ENCODE measurements around the gene FPR3.

- TF ChIP-seq CTCF (IDR thresholded peaks at IDR 0.05), result no peak
- no peak for TF ChIP-seq POLR2A (IDR thresholded peaks at IDR 0.05)
Measured at GRCh38 chr19:51765086-51765485, 29.9 kb upstream of the FPR3 start.

Measured in right lobe of liver (tissue), 4 donors.